HG02981 (cell line): ENCODE data around the gene KLF5.
"Not testable (repeated sequence)": the region's sequence is repeated elsewhere in the genome, so short reads cannot be mapped to it uniquely, and the experiment has no call there.

Experiments used
- ATAC-seq: cut with Tn5 transposase; IDR thresholded peaks from one replicate; pipeline ENCODE4 v1.9.1; 2021; ENCODE audit warnings: mild to moderate bottlenecking, moderate library complexity; ENCODE audit not compliant: unreplicated experiment

The KLF5 gene

GRCh38 chr13:73058736-73059459 lies at the start of gene KLF5:
Gene KLF5, plus strand, starts transcription at chr13:73059005. Its CDS starts 323 bp downstream, at chr13:73059328.
- ATAC-seq: peak; percentile 99

DNA sequence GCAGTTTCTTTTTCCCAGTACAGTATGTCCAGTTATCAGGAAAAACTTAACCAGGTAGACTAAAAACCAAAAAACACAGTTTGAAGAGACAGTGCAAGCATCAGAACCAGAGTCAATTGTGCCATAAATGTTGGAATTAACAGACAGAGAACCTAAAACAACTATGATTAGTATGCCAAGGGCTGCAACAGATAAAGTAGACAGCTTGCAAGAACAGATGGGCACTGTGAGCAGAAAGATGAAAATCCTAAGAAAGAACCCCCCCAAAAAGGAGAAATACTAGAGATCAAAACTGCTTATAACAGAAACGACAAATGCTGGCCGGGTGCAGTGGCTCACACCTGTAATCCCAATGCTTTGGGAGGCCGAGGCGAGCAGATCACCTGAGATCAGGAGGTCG lies 47.1 kb upstream of the KLF5 start:
- no peak for ATAC-seq

DNA sequence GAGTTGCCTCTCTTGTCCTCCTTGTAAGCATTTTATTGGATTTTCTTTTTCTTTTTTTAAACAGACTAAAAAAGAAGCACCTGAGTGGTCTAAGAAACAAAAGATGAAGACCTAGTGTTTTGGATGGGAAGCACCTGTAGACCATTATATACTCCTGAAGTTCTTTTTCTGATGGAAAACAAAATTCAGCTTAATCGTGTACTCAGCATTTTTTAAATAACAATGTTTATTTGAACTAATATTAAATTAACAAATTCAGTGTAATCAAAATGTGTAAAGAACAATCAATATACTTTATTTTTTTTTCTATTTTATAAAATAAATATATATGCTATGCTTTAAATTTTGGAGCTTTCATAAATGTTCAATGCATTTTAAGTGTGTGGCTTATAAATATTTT lies 43.0 kb upstream of the KLF5 start:
- ATAC-seq: no peak

- no peak for ATAC-seq
These were observed 40.5 kb upstream of the KLF5 start for GRCh38 chr13:73018336-73018735.

- ATAC-seq: no peak
These were observed 33.4 kb upstream of the KLF5 start for GRCh38 chr13:73025217-73026012.

DNA sequence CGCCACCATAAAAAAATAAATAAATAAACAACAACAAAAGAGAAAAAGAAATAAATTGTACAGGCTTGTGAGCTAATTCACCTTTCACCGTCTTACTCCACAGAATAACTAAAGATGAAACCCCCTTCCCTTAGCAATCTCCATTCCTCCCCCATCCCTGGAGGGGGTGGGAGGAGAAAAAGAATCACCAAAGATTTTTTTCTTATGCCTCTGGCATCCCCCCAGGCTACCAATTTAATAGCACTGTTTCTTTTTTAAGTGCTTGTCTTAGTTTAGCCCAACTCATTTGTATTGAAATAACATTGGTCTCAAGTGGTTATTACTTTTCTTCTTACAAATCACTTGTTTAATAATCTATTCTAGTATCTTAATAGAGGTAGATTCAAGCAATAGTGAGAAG lies 23.9 kb upstream of the KLF5 start:
- ATAC-seq: no peak

GRCh38 chr13:73035660-73036059 lies 23.1 kb upstream of the KLF5 start:
- no peak for ATAC-seq

GRCh38 chr13:73036566-73036965 lies 22.2 kb upstream of the KLF5 start:
- no peak for ATAC-seq

- no peak for ATAC-seq
These were observed 20.7 kb upstream of the KLF5 start for GRCh38 chr13:73038064-73038463.

DNA sequence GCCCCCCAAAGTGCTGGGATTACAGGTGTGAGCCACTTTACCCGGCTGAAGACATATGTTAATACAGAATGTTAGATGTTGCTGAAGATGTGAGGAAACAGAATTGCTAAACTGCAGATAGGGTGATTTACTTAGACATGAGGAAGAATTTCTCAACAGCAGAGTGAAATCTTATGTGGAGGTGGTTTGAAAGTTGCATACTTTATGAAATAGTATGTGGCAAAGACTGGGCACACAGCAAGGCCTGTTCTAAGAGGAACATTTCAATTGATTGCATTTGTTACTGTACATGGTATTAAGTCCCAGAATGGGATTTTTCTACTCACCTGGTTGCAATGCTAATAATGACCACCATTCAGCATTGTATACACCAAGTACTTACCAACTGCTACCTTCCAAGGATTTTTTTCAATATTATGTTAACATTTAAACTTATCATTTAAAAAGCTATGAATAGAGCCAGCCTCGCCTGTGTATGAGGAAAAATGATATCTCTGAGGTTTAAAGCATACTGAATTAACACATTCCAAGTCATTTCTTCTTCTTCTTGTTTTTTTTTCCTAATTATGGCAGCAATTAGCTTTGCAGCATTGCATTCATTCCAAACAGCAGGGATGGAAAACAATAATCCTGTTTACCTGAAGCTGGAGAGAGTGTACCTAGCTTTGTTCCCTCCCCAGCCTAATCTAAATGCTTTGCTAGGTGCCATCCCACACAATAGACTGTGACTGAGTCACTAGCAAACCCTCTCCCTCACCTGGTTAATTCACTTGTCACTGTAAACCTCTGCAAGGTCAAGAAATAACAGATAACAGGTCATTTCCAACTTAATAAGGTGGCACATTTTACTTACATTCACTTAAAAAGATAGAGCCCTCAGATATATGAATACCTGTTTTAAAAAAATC lies 19.4 kb upstream of the KLF5 start:
- no peak for ATAC-seq

- ATAC-seq: no peak
These were observed 18.3 kb upstream of the KLF5 start for GRCh38 chr13:73040484-73040883.

DNA sequence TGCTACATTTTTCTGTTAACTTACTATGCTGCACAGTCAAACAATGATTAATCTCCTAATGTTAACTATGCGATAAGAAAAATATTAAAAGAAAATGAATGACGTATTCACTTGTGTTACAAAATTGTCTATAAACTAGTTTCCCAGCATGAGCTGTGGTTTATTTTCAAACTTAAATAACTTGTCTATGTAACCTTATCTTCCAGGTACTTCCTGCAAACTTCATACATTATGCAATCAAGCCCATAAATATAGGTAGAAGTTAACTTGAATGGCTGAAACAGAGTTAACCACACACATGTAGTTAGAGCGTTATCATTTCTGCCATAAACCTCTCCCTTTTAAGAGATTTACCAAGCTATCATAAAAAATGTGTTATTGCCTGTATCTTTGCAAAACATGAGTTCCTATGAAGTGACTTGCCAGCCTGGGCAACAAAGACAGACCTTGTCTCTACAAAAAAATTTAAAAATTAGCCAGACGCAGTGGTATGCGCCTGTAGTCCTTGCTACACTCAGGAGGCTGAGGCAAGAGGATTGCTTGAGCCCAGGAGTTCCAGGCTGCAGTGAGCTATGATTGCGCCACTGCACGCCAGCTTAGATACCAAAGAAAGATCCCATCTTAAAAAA lies 17.7 kb upstream of the KLF5 start:
- no peak for ATAC-seq

DNA sequence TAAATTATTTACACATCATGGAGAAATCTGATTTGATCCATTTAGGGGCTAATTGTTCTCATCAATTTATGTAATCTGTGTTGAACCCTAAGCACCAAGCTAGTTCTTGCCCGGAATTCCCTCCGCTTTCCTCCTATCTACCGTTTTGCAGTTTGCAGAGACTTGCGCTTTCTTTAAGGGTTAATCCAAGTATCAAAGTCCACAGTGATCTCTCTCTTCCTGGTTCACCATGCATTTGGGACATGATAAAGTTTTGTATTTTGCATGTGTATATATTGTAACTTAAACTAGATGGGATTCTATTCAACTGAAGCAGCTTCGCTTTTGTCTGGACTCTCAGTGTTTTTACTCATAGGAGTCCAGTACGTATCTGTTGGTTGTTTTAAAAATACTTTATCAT lies 13.8 kb upstream of the KLF5 start:
- ATAC-seq: no peak

DNA sequence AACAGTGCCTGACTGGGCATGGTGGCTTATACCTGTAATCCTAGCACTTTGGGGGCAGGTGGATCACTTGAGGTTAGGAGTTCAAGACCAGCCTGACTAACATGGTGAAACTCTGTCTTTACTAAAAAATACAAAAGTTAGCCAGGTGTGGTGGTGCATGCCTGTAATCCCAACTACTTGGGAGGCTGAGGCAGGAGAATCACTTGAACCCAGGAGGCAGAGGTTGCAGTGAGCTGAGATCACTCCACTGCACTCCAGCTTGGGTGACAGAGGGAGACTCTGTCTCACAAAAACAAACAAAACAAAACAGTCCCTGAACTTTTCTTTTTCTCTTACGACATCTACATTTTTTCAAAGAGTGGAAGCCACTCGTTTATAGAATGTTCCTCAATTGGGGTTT lies 10.2 kb upstream of the KLF5 start:
- ATAC-seq: not testable (repeated sequence)

GRCh38 chr13:73054712-73055111 lies 4.1 kb upstream of the KLF5 start:
- no peak for ATAC-seq

GRCh38 chr13:73055813-73056564 lies 2.8 kb upstream of the KLF5 start:
- no peak for ATAC-seq

- ATAC-seq: no peak
These were observed 2.2 kb upstream of the KLF5 start for GRCh38 chr13:73056565-73056962.

DNA sequence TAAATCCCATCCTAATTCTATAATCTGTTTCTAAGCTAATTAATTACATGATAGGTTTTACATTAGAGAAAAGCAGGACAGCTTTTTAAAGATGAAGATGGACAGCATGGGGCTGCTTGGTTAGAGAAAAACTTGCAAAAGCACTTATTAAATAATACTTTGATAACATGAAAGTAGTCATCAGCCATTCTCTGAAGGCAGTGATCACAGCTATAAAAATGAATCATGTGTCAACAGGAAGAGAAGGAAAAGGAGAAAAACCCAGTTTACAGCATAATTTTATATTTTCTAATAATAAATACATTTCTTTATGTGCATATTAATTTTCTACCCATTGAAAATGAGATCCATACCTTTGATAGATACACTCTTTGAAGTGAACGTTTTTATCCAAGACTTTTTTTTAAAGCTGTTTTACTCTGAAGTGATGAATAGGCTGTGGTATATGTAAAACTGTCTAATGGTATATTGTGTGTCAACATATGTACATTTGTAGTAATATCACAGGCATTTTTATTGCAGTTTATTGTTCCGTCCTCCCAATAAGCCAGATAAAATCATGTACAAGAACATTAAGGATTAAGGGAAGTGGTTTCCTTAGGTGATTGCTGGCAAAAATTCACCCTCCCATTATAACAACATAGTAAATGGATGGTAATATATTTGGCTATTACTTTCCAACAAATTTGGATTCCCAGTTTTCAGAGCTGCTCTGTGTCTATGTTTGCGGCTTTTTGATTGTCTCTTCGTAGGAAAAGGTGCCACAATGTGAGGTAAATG lies 1.3 kb upstream of the KLF5 start:
- ATAC-seq: no peak

DNA sequence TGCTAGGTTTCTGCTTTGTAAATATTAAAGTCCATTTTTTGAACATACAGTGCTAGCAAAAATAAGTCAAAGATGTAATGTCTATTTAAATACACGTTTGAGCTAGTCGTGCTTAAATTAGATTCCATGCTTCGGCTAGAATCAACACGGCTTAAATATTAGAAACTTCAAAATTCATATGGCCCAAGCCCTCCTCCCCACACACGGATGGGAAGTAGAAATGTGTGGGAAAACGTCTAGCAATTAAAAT lies 816 bp upstream of the KLF5 start:
- ATAC-seq: no peak

DNA sequence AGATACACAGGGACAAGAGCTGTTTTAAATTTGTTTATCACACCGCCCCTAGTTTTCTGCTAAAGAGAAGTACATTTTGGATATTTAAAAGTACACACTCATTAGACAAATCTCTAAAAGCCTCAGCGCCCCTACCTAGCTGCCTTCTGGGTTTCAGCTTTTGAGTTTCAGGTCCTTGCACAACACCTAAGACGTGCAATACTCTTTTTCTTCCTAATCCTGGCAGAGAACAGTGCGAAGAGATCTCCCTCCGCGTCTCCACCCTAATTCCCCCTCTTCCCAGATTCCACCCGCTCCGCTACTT lies 421 bp upstream of the KLF5 start:
- peak; percentile 9 for ATAC-seq
